GM19193 (cell line): ENCODE data around the gene SLIT1.

Source experiments
- POLR2A ChIP-seq: IDR thresholded peaks from 4 replicates; pipeline ENCODE4 v1.6.1; 2011; ENCODE audit not compliant: insufficient read depth, insufficient read length; ENCODE audit errors: extremely low read depth

SLIT1 gene

DNA sequence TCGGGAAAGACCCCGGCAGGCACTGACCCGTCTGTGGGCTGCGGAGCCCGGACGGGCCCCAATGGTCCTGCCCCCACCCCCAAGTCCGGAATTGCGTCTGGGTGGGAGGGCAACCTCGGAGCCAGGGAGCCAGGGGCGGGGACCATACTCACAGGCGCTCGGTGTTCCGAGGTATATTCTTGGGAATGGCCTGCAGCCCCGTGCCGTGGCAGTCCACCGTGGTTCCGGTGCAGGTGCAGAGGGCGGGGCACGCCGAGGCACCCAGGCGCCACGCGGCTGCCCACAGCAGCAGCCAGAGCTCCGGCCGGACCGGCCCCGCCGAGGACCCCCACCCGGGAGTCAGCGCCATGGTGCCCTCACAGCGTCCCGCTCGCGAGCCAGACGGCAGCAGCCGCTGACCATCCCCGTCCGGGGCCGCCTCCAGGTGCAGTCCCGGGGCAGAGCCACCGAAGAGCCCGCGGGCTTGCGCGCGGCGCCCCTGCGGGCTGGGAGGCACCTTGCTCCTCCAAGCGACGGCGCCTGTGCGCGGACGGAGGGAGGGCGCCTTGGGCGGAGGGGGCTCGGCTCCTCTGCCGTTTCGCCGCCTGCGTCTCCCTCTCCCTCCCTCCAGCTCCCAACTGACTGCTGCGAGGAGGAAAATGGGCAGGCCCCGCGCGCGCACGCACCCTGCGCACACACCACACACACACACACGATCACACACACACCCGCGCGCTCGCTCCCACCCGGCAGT lies at the start of gene SLIT1:
Gene SLIT1, minus strand, starts transcription at position 634 of the 733 bp plus-strand sequence. Its CDS starts 285 bp downstream, at position 349.
- no peak for TF ChIP-seq POLR2A

DNA sequence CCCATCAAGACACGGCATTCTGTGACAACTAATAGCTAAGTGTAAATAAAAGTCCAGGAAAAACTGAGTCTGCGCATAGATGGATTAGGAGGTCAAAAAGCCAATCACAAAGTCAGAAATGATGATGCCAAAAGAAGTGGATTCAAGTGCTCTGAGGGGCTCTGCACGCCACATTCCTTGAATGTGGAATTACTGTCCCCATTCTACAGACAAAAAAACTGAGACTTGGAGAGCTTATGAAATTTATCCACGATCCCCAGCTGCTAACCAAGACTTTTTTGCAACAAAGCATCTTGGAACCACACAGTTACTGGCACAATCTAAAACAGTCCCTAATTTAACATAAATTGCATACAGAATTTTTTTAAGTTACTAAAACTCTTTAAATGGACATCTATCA lies 49.6 kb upstream of the SLIT1 start:
- no peak for TF ChIP-seq POLR2A

DNA sequence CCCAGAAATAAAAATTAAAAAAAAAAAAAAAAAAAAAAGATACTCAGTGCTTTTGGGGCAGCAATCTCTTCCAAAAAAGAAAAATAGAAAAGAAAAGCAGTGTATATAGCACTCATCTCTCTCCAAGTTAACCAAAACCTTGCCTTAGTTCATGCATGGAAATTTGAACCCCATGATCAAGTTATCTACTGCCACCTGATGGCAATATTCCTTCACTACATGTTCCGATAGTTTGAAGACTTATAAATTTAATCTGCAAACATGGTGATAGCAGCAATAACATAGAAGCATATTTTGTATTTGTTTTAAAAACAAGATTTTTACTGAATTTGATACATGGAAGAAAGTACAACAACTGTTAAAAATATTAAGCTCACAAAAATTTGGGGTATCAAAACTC lies 48.6 kb upstream of the SLIT1 start:
- no peak for TF ChIP-seq POLR2A

DNA sequence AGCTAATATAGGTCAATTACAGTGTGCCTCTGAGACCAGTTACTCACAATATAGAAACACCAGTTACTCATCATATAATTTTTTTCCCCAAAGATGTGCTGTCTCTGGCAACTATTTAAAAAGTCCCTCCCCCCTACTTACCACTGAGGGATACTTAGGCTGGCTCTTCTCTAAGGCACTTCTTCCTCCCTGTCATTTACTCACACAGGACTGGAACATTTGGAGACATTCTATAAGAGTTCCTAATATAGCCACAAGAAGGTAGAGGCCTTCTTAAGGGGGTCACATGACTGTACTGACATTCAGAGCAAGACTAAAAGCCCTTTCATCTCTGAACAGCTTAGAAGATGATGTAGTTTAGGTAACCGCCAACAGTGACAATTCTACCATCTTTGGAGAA lies 44.4 kb upstream of the SLIT1 start:
- TF ChIP-seq POLR2A: no peak

GRCh38 chr10:97229322-97230015 lies 43.7 kb upstream of the SLIT1 start:
- TF ChIP-seq POLR2A: no peak

- TF ChIP-seq POLR2A: no peak
Measured at GRCh38 chr10:97228775-97229157, 43.0 kb upstream of the SLIT1 start.

DNA sequence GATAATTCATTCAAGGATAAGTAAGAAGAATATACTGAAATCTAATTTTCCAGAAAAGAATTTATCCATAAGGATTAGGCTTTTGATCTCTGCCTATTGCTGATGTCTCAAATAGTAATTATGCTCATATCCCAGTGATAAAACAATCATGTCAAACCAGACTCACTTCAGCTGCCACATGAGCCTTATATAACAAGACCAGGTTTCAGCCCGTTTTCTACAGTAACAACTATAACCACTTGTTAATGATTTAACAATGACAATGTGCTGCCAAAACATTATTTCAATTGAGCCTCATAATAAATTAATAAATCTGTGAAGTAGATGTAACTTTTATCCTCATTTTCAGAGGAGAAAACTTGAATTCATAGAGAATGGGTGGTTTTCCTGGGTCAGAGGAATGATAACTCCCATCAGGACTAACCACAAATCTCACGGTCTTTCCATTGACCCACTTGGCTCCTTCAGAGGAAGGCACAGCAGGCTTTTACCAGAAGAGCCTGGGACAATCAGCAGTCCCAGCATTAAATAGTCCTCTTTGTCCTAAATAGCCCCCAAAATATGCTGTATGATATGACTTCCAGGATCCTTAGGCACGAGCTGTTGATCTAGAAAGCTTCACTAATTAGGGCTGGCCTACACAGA lies 42.5 kb upstream of the SLIT1 start:
- no peak for TF ChIP-seq POLR2A

DNA sequence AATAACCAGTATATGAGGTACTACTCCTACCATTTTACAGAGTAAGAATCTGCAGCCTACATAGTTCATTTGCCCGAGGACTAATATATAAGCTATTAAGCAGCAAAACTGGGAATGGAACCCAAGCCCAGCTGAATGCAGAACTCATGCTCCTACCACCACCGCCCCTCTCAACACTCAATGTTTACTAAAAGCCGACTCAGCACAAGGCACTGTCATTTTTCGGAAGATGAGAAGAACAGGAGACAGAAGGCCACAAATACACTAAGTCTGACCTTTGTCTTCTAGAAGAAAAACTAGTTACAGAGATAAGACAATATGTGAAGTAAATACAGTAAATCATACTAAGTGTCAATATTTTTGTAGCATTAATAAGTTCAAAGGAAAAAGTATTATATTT lies 40.6 kb upstream of the SLIT1 start:
- no peak for TF ChIP-seq POLR2A

- no peak for TF ChIP-seq POLR2A
Measured at GRCh38 chr10:97224483-97225435, 39.0 kb upstream of the SLIT1 start.

DNA sequence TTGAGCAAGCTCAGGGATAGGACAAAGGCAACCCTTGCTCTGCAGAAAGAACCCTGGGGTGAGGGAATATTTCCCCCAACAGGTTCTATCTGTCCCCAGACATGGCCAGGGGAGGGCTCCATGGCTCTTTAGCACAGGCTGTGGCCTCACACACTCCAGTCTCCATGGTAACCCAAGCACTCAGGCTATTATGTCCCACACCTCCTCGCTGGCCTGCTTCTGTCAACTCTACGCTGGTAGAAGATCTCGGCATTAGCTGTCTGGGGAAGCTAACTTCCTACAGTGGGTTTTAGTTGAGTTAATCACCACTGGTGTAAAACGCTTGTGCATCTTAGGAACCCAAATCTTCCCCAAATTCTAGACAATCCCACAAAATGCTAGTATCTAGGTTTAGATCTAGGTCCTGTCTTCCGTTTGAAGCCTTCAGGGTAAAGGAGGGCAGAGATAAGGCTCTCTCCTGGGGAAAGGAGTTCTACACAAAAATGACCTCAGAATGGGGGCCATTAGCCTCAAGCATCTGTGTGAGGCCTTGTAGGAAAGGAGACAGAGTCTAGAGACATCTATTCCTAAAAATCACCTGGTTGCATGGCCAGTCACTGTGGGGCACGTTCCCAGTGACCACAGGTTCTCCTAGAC lies 36.7 kb upstream of the SLIT1 start:
- no peak for TF ChIP-seq POLR2A

DNA sequence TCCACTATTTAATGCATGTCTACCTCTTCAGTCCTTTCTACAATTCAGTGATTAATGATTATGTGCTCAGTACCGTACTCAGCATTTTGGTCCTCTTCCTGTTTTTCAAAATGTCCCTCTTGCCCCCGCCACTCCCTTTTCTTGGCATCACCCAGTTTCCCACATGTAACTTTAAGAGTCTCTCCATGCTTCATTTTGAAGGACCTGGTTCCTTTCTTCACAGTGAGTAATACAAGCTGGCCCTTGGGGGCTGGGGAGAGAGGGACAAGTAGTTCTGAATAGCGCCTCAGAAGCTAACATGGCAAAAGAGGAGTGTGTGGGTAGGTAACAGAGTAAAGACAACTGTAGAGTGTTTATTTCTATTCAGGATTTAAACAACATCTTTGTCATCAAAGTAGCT lies 34.6 kb upstream of the SLIT1 start:
- no peak for TF ChIP-seq POLR2A

GRCh38 chr10:97217299-97217698 lies 31.5 kb upstream of the SLIT1 start:
- no peak for TF ChIP-seq POLR2A

DNA sequence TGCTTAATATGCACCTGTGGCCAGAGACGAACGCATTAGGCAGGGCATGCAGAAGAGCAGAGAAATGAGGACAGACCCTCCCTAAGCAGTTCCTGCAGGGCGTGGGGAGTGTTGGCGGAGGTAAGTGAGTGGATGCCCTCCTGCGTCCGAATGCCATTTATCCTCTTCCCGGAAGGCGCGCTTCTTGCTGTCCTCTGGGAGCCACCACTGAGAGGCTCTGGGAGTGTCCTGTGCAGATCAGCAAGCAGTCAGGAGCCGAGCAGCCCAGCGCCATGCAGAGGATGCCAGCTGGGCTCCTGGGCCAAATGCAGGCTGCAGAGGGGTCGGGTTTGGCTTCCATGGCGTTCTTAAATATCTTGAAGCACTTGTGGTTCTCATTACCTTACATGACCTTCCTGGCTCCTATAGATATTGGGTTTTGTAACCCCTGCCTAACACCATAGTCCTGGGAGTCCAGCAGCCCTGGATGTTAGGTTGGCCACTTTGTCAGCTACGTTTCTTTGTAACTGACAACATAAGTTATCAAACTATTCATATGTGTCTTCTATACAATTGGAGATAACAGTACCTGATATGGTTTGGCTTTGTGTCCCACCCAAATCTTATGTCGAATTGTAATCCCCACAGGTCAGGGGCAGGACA lies 30.0 kb upstream of the SLIT1 start:
- no peak for TF ChIP-seq POLR2A

DNA sequence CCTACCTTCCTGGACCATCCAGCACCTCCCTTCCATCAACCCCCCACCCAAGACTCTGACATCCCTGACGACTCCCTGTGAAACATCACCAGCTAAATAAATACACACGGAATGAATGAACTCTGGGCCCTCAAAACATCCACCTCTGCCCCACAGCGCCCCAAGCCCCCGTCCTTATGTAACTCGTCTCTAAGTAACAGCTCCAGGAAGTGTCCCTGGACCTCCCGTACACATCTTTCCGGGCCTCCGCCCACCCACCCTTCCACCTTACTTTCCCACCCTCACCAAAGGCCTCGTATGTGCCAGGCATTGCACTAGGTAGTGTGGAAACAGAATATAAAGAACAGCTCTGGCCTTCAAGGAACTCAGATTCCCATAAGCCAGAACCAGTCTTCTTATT lies 27.7 kb upstream of the SLIT1 start:
- no peak for TF ChIP-seq POLR2A
